Right ventricle myocardium inferior (tissue), 1 donor: Measurements from ENCODE around the gene SLC26A1. TPM values are rescaled to one million over a fixed set of nuclear protein-coding genes. Genes with fewer than 3 reads are reported as not detected.

ENCODE experiments used
- ATAC-seq: fragments of 200-7000 bp; cut with Tn5 transposase; one replicate; pipeline ENCODE4 v1.9.1; 2020; ENCODE audit warnings: mild to moderate bottlenecking, moderate library complexity
- DNase-seq: peaks from one replicate; pipeline ENCODE4 v3.0.0; 2021; ENCODE audit errors: missing footprints
- intact Hi-C: fragments of 100-400 bp; cut with DNase I; formaldehyde crosslinking; loops from one replicate; pipeline ENCODE4 v1.11.0; 2022
- total RNA-seq: library from RNA; stranded (reverse); fragmentation: NEBNext Ultra II Directional; extraction: Animal tissue kit (Norgen Biotek cat#: 25700); gene quantifications from one replicate; pipeline ENCODE4 v1.2.1, GENCODE V29; 2021
- donor health status: DM: no; HTN: yes; CAD: no; lungs with severe emphysema.

The SLC26A1 gene
- total RNA-seq, 1 donor from 2014 or later: not detected

DNA sequence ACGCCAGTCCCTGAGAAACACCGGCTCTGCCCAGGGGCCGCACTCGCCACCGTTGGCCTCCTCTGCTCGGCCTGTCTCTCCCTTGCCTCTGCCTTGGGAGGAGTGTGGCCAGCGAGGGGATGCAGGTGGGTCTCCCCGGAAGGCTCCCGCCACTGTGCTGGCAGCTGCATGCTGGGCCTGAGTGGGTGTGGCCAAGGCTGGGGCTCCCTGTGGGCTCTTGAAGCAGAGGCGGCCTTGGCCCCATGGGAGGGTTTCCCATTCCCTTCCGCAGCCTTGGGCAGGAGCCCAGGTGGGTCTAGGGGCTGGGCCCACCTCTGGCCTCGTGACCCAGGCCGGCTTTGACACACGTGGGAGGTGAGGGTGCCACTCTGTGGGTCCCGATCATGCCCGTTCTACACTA, 37.4 kb upstream of the SLC26A1 start:
- DNase-seq (no peak), ATAC-seq (no peak)
- intact Hi-C loops: no loop called here

DNA sequence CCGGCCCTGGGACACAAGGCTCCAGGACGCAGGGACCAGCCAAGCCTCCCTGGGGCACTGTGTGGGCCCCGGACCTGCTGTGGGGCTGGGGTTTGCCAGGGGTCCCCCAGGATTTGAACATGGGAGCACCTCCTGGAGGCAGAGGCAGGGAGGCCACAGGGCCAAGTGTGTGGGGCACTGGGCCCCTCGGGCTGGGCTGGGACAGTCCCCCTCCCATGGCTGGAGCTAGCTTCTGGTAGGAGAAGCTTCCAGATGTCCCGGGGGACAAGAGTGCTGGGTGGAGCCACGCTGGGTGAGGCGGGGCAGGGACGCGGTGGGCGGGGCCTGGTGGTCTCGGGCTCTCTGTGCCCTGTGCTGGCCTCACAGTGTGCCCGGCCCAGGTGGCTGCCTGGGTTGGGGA, 36.8 kb upstream of the SLC26A1 start:
- intact Hi-C loops: no loop called here
- ATAC-seq (no peak), DNase-seq (no peak)

DNA sequence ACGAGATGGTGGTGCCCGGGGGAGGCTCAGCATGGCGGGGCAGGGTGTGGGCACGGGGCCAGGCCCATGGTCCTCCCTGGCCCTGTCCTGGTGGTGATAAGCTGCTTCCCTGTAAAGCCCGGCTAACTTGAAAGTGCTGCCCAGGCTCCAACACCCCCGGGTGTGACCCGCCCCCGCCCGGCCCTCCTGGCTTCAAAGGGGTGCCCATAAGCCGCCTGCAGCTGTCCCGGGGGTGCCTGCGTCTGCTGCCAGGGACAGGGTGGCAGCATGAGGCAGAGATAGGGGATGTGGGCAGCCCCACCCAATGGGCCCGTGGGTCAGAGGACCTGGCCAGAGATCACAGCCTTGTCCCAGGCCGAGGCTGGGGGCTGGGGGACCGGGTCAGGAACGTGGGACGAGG, 36.3 kb upstream of the SLC26A1 start:
- ATAC-seq (no peak), DNase-seq (no peak)
- intact Hi-C loops: no loop called here

DNA sequence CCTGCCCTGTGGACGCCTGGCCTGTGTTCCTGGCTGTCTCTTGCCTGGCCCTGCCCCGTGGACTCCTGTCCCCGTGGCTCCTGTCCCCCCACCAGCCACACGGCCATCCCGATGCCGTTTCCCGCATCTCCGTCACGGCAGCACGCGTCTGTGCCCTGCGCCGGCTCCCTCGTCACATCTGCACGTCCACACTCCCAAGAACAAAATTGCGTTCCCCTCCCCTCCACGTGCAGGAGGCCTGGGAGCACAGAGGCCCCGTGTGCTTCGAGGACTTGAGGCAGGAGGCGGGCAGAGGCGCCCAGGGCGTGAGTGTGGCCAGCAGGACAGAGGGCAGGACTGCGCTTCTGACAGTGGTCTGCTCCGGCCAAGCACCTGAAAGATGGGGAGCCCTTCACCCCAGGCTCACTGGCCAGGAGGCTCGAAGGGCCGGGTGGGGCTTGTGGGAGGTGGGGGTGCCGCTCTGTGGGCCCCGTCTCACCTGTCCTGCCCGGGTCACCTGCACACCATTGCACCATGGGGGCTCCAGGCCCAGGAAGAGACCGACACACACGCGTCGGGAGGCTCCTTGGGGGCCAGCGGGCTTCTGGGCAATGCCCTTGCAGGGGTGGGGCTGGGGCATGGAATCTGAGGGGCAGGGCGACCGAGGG, 35.5 kb upstream of the SLC26A1 start:
- DNase-seq: no peak
- no peak for ATAC-seq
- intact Hi-C loops: no loop called here

DNA sequence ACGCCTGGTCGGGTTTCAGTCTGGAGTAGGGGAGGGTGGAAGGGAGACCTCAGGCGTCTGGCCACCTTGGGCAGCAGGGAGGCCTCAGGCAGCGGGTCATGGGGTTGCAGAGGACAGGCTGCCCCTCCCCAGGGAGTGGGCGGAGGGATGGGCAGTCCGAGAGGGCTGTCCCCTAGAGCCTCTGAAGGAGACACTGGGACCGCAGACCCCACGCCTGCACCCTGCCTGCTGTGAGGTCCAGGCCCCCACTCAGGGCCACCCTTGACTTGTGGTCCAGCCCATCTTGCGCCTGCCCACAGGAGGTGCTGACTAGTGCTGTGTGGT, 34.7 kb upstream of the SLC26A1 start:
- DNase-seq (no peak), ATAC-seq (no peak)
- intact Hi-C loops: no loop called here

DNA sequence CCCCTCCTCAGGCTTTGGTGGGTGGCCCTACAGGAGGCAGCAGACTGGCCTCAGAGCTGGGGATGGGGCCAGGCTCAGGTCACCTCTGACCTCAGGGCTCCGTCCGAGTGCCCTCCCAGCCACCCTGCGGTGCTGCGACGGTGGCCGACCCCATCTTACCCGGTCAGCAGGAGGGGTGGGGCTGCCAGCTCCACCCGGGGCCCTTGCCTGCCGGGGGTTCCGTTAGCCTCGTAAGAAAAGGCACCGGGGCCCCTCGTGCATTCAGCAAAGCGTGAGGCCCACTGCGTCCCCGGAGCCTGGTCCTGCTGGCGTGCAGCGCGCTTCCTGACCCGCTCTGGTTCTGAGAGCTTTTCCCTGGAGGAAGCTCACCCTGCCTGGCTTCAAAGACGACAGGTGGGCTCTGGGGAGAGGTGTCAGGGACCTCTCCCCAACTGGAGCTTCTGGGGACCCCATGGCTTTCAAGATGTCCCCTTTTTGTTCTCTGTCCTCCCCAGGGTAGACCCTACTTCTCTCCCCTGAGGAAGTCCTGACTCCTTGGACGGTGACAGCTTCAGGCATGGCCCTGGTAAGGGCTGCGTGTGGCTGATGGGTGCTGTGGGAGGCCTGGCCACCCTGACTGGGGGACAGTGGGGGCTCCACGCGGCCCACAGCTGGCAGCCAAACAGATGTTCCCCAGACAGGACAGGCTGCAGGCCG, 34.2 kb upstream of the SLC26A1 start:
- DNase-seq: no peak
- intact Hi-C loops: no loop called here
- no peak for ATAC-seq

DNA sequence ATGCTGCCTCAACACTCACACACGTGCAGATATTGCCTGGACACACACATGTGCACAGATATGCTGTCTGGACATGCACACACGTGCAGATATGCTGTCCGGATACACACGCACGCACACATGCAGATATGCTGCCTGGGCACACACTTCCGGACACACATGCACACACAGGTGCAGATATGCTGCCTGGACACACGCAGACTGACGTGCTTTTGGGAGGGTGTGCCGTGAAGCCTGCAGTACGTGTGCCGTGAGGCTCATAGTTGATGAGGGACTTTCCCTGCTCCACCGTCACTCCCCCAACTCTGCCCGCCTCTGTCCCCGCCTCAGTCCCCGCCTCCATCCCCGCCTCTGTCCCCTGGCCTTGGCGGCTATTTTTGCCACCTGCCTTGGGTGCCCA, 32.9 kb upstream of the SLC26A1 start:
- intact Hi-C loops: no loop called here
- no peak for DNase-seq
- peak; percentile 55 for ATAC-seq

DNA sequence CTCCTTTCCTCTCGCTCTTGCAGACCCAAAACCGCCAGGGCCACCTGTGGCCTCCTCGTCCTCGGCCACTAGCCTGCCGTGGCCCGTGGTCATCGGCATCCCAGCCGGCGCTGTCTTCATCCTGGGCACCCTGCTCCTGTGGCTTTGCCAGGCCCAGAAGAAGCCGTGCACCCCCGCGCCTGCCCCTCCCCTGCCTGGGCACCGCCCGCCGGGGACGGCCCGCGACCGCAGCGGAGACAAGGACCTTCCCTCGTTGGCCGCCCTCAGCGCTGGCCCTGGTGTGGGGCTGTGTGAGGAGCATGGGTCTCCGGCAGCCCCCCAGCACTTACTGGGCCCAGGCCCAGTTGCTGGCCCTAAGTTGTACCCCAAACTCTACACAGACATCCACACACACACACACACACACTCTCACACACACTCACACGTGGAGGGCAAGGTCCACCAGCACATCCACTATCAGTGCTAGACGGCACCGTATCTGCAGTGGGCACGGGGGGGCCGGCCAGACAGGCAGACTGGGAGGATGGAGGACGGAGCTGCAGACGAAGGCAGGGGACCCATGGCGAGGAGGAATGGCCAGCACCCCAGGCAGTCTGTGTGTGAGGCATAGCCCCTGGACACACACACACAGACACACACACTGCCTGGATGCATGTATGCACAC, 31.8 kb upstream of the SLC26A1 start:
- no peak for DNase-seq
- no peak for ATAC-seq
- intact Hi-C loops: no loop called here

DNA sequence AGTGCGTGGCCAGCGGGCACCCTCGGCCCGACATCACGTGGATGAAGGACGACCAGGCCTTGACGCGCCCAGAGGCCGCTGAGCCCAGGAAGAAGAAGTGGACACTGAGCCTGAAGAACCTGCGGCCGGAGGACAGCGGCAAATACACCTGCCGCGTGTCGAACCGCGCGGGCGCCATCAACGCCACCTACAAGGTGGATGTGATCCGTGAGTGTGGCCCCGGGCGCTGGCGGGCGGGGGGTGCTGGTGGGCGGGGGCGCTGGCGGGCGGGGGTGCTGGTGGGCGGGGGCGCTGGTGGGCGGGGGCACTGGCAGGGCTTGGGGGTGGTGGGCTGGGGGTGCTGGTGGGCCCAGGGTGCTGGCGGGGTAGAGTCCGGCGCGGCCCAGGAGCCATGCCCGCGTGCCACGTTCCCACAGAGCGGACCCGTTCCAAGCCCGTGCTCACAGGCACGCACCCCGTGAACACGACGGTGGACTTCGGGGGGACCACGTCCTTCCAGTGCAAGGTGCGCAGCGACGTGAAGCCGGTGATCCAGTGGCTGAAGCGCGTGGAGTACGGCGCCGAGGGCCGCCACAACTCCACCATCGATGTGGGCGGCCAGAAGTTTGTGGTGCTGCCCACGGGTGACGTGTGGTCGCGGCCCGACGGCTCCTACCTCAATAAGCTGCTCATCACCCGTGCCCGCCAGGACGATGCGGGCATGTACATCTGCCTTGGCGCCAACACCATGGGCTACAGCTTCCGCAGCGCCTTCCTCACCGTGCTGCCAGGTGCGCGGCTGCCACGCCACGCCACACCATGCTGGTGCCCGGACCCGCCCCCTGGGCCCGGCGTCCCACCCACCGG, 30.9 kb upstream of the SLC26A1 start:
- no peak for DNase-seq
- intact Hi-C loops: no loop called here
- ATAC-seq: no peak

DNA sequence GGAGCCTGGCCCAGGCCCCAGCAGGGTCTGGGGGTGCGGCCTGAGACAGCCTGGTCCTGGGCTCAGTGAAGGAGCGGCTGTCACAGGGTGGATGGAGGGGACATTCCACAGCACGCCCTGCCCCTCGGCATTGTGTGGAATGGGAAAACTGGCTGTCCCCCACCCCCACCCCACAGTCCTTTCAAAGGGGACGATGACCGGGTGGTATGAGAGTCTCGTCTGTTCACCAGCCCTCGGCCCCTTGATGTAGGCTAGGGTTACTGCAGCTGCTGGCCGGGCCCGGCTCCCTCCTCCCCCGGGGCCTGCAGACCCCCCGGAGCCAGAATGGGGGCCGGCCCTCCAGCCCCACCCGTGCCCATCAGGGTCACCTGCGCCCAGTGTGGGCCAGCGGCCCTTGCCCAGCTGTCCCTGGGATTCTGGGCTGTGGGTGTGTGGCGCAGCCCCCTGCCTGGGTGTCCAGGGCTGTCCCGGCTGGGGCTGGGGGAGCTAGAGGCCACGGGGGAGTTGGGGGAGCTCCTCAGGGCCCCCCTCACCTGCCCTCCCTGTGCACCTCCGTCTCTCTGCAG, 30.0 kb upstream of the SLC26A1 start:
- ATAC-seq (no peak), DNase-seq (no peak)
- intact Hi-C loops: no loop called here

DNA sequence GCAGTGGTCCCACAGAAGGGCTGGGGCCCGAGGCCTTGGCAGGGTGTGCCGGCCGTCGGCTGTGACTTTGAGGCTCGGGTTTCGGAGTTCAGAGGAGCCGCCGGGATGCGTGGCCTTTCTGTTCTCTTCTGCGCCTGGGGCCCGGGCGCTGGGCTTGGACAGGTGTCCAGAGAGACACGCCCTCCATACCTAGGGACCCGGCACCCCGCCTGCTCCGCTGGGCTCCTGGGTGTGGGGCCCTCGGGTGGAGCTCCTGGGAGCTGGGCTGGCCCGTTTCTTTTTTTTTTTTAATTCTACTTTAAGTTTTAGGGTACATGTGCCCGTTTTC, 29.5 kb upstream of the SLC26A1 start:
- no peak for DNase-seq
- intact Hi-C loops: no loop called here
- ATAC-seq: no peak

DNA sequence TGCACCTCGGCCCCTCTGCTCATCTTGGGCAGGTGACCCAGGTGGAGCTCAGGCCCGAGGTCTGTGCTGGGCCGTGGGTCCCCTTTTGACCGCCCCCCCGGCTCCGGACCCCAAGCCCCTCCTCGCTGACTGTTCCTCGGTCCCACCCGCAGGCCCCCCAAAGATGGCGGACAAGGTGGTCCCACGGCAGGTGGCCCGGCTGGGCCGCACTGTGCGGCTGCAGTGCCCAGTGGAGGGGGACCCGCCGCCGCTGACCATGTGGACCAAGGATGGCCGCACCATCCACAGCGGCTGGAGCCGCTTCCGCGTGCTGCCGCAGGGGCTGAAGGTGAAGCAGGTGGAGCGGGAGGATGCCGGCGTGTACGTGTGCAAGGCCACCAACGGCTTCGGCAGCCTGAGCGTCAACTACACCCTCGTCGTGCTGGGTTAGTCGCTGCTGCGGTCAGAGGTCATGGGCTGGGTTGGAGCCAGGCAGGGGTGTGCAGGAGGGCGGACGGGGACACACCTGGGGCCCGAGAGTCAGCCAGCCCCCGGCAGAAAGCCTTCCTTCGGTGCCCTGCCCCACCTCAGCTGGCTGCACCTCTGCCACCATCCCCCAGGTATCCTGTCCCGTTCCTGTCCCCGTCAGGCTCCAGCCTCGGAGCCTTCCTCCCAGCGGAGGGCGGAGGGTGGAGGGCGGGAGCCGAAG, 29.0 kb upstream of the SLC26A1 start:
- DNase-seq (no peak), ATAC-seq (no peak)
- intact Hi-C loops: no loop called here

DNA sequence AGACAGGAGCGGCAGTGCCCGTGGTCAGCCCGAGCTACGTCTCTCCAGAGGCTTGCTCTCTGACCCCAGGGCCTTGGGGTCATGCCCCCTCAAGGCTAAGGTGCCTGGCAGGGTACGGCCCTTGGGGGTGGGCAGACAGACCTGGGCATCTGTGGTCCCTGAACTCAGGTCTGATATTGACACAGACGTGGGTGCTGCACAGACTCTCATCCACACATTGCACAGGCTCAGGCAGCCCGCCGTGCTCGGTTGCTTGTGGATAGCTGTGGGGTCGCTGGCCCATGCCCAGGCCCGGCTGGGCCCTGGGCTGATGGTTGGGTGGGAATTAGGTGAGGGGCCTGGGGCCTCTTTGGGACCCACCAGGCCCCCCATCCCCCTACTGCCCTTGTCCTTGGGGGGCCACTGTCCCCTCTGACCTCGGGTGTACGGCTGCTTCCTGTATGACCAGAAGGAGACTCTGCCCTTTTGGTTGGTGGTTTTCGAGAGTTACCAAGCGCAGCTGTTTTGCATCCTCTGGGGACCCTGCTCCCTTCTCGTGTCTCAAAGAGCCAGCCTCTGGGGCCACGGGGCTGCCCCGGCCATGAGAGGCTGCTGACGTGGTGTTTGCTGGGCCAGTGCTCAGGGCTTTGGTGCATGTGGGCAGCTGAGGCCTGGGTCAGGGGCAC, 28.3 kb upstream of the SLC26A1 start:
- DNase-seq: no peak
- intact Hi-C loops: no loop called here
- ATAC-seq: no peak

DNA sequence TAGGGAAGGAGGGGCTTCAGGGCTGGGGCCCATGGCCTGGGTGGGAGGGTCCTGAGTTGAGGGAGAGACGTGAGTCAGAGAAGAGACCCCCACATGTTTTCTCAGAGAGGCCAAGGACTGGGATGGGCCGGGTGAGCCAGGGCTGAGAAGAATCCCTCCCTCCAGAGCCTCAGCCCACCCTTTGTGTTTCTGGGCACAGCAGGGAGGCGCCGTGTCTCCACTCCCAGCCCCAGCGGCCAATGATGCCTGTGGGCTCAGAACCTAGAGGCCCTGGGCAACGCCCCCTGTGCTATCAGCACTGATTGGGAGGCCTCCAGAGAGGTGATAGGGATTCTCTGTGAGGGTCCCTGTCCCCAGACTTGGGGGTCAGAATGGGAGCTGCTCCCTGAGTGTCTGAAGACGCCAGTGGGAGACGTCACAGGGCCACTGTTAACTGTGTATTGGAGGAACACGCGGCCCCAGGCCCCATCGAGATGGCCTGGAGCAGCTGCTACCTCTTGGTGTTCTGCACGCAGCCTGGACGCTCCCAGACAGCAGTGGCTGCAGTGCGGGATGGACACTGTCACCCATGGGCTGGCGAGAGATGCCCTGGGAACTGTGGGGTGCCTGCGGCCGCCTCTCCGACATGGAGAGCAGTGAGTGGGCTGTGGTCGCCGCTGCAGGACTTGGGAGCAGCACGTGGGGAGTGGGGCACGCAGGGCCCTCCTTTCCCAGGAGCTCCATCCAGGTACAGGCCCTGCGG, 26.7 kb upstream of the SLC26A1 start:
- no peak for ATAC-seq
- DNase-seq: no peak
- intact Hi-C loops: no loop called here

DNA sequence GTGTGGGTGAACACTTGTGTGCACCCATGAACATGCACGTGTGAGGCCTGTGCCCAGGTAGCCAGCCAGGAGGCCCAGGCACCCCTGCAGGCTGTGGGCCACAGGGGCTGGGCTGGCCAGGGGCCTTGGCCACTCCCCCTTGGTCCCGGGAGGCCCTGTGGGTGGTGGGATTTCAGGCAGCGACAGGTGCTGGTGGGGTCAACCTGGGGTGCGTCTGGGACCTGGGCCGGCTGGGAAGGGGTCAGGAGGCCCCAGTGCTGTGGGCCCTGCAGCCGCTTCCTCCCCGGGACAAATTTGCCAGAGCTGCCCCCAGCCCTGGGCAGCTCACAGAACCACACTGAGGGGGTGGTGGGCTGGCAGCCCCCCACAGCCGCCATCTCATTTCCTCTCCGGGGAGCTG, 26.1 kb upstream of the SLC26A1 start:
- ATAC-seq: no peak
- intact Hi-C loops: no loop called here
- no peak for DNase-seq

DNA sequence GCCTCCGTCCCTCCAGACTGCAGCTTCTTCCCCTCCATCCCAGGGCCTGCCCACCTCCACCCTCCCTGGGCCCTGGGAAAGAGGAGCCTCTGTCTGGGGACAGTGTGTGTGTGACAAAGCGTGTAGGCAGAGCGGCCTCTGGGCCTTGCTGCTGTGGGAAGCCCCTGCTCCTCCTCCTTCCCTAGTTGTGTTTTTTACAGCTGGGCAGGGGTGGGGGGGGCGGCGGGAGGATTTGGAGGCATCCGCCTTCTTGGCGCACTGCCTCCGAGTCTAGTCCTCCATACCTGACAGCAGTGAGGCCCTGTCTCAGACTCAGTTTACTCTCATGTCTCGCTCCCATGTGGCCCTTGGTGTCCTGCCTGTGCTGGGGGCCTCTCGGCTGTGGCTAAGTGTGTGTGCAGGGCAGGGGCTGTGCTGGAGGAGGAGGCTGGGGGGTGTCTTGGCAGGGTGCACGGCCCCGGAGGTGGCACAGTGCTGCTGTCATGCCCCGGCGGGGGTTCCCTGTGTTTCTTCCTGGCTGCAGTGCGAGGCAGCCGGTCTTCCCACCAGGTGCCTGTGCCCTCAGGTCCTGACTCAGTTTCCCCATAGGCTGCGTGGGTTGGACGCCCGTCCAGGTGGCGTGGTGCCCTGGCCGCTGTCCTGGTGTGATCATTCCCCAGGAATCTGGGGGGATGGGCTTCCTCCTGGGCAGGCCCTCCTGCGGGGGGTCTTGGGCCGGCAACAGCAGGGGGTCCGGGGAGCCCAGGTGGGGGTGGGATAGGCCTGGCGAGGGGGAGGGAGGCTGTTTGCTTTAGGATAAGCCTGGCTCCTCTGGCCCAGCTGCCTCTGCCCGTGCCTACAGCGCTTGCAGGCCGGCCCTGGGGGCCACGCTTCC, 25.2 kb upstream of the SLC26A1 start:
- ATAC-seq (no peak), DNase-seq (no peak)
- intact Hi-C loops: no loop called here

DNA sequence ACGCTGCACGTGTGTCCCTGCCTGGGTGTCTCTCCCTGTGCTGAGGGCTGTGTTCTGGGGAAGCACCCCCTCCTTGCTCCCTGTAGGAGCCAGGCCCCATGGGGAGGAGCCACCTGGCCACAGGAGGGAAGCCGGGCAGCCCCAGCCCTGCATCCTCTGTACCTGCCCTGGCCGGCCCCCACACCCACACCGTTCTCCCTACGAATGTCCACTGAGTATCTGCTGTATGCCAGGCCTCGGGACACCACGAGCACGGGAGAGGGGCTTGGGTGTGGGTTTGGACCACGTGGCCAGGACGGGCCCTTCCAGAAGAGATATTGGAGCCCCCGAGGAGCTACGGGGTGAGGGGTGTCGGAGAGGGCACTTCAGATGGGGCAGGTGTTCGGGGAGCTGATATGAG, 24.5 kb upstream of the SLC26A1 start:
- ATAC-seq (no peak), DNase-seq (no peak)
- intact Hi-C loops: no loop called here
